SK-N-SH (cell line): Measurements from ENCODE around the gene TRRAP. TPM values are rescaled to one million over a fixed set of nuclear protein-coding genes. Genes with fewer than 3 reads are reported as not detected.

Experiments used
- CTCF ChIA-PET: fragments of 300-600, 350-600 bp; formaldehyde crosslinking; extraction: SDS; loops from one replicate; lab custom pipeline; 2021; lab: Yijun Ruan, JAX
- POLR2A ChIA-PET: fragments of 350-600 bp; sonication (Branson Sonifier 250); formaldehyde crosslinking; extraction: SDS; loops from one replicate; lab custom pipeline; 2020; ENCODE audit warnings: antibody characterized with exemption, inconsistent platforms; lab: Yijun Ruan, JAX
- DNase-seq: peaks from one replicate; pipeline ENCODE4 v3.0.0; 2012
- H2AFZ ChIP-seq: fragments of 200-600 bp; sonication (generic); 2 replicates; pipeline ENCODE4 v1.8.1; 2016; ENCODE audit warnings: antibody characterized with exemption, mild to moderate bottlenecking, low read depth
- H3F3A ChIP-seq: fragments of 200-600 bp; sonication (generic); replicated peaks from 2 replicates; pipeline ENCODE3; 2016; ENCODE audit warnings: antibody characterized with exemption, mild to moderate bottlenecking; ENCODE audit not compliant: insufficient read depth
- H3K27ac ChIP-seq, 2 experiments: fragments of 200-500 bp in 1 of 2; fragments of 200-600 bp in 1 of 2; sonication (Bioruptor generic) in 1 of 2; sonication (generic), shearing (Covaris generic) in 1 of 2; 2 replicates each; pipeline versions ENCODE4 v1.5.1 to v1.6.1; 2014 to 2016; ENCODE audit warnings: low read depth in 2 of 2, inconsistent platforms in 1 of 2, low read length in 1 of 2, mild to moderate bottlenecking in 1 of 2, mixed read lengths in 1 of 2
- H3K27me3 ChIP-seq: fragments of 200-600 bp; sonication (generic), shearing (Covaris generic); 2 replicates; pipeline ENCODE4 v1.6.1; 2016; ENCODE audit warnings: mixed run types; ENCODE audit not compliant: insufficient read depth
- H3K36me3 ChIP-seq, 2 experiments: fragments of 200-500 bp in 1 of 2; fragments of 200-600 bp in 1 of 2; sonication (Bioruptor generic) in 1 of 2; sonication (generic) in 1 of 2; replicated peaks in 1 of 2; 2 replicates each; pipeline versions ENCODE3 to v1.5.1; 2014 to 2016; ENCODE audit warnings: low read length in 1 of 2, mild to moderate bottlenecking in 1 of 2; ENCODE audit not compliant: insufficient read depth in 2 of 2, control insufficient read depth in 1 of 2
- H3K4me1 ChIP-seq, 2 experiments: fragments of 200-500 bp in 1 of 2; fragments of 200-600 bp in 1 of 2; sonication (Bioruptor generic) in 1 of 2; sonication (generic), shearing (Covaris generic) in 1 of 2; 2 replicates each; pipeline versions ENCODE4 v1.5.1 to v1.6.1; 2014 to 2016; ENCODE audit warnings: low read depth in 1 of 2, low read length in 1 of 2, mixed run types in 1 of 2; ENCODE audit not compliant: insufficient read depth in 2 of 2, control insufficient read depth in 1 of 2
- H3K4me2 ChIP-seq: fragments of 200-600 bp; sonication (generic), shearing (Covaris generic); 2 replicates; pipeline ENCODE4 v1.6.1; 2017; ENCODE audit warnings: mixed run types
- H3K4me3 ChIP-seq, 2 experiments: fragments of 200-500 bp in 1 of 2; fragments of 200-600 bp in 1 of 2; sonication (Bioruptor generic) in 1 of 2; sonication (generic), shearing (Covaris generic) in 1 of 2; 2 replicates each; pipeline versions ENCODE4 v1.5.1 to v1.8.1; 2014 to 2016; ENCODE audit warnings: low read depth in 2 of 2, inconsistent platforms in 1 of 2, low read length in 1 of 2, mild to moderate bottlenecking in 1 of 2, mixed read lengths in 1 of 2, moderate library complexity in 1 of 2
- H3K79me2 ChIP-seq: fragments of 200-600 bp; sonication (generic); 2 replicates; pipeline ENCODE4 v1.8.1; 2017; ENCODE audit warnings: mild to moderate bottlenecking; ENCODE audit not compliant: insufficient read depth
- H3K9ac ChIP-seq: fragments of 200-600 bp; sonication (generic); 2 replicates; pipeline ENCODE4 v1.6.1; 2017; ENCODE audit warnings: mixed run types
- H3K9me2 ChIP-seq: fragments of 200-600 bp; sonication (generic); 2 replicates; pipeline ENCODE4 v1.6.1; 2017; ENCODE audit warnings: mixed run types
- H3K9me3 ChIP-seq: fragments of 200-600 bp; sonication (generic); 2 replicates; pipeline ENCODE4 v1.6.1; 2017; ENCODE audit warnings: mixed run types, mild to moderate bottlenecking, moderate library complexity
- H4K20me1 ChIP-seq: fragments of 200-600 bp; sonication (generic); 2 replicates; pipeline ENCODE4 v1.6.1; 2017; ENCODE audit warnings: mild to moderate bottlenecking, mixed run types; ENCODE audit not compliant: insufficient read depth
- ELF1 ChIP-seq: IDR thresholded peaks from 2 replicates; pipeline ENCODE4 v1.4.0; 2012
- EZH2phosphoT487 ChIP-seq: fragments of 200-600 bp; sonication (generic); IDR thresholded peaks from 2 replicates; pipeline ENCODE4 v1.6.1; 2017; ENCODE audit warnings: low read depth, mixed run types, mild to moderate bottlenecking, antibody characterized with exemption, moderate library complexity, borderline replicate concordance
- FOSL2 ChIP-seq: IDR thresholded peaks from 2 replicates; pipeline ENCODE4 v1.4.0; 2012; ENCODE audit warnings: low read depth, mild to moderate bottlenecking, moderate library complexity, borderline replicate concordance
- FOXJ3 ChIP-seq: sonication (generic); formaldehyde crosslinking; IDR thresholded peaks from 2 replicates; pipeline ENCODE4 v1.5.1; 2020; ENCODE audit warnings: mild to moderate bottlenecking, missing genetic modification reagents
- FOXM1 ChIP-seq: IDR thresholded peaks from 2 replicates; pipeline ENCODE4 v1.4.0; 2012; ENCODE audit warnings: low read depth, mild to moderate bottlenecking
- GATA2 ChIP-seq: sonication (generic); formaldehyde crosslinking; IDR thresholded peaks from 2 replicates; pipeline ENCODE4 v1.5.0; 2020; ENCODE audit warnings: mild to moderate bottlenecking, missing genetic modification reagents
- MXI1 ChIP-seq: IDR thresholded peaks from 2 replicates; pipeline ENCODE4 v1.6.1; 2012; ENCODE audit warnings: mild to moderate bottlenecking, low read depth, low read length, improper control_type of control experiment
- RCOR1 ChIP-seq: fragments of 150-350 bp; IDR thresholded peaks from 2 replicates; pipeline ENCODE4 v1.6.1; 2017; ENCODE audit warnings: antibody characterized with exemption, low read length
- RXRA ChIP-seq: IDR thresholded peaks from 2 replicates; pipeline ENCODE4 v1.4.0; 2012; ENCODE audit warnings: low read depth, mild to moderate bottlenecking, borderline replicate concordance
- SIN3A ChIP-seq: IDR thresholded peaks from 2 replicates; pipeline ENCODE4 v1.6.1; 2012; ENCODE audit warnings: low read depth, mild to moderate bottlenecking, low read length, moderate library complexity, borderline replicate concordance
- TCF12 ChIP-seq: IDR thresholded peaks from 2 replicates; pipeline ENCODE4 v1.4.0; 2012
- YY1 ChIP-seq: IDR thresholded peaks from 2 replicates; pipeline ENCODE4 v1.4.0; 2012; ENCODE audit warnings: low read depth, mild to moderate bottlenecking
- WGBS: methylation state at CpG from one replicate; pipeline ENCODE4 v1.1.6; 2017; ENCODE audit warnings: low lambda C conversion rate; 5-methylcytosine and 5-hydroxymethylcytosine counted together
- polyA plus RNA-seq, 3 experiments: library from polyadenylated mRNA; depleted of rRNA; stranded (reverse); fragments of >200 nt; gene quantifications; 2 replicates each; pipeline ENCODE4 v1.2.3, GENCODE V29; 2012
- TF ChIP-seq, protein P1 (sequence below): fragments of 150-350 bp; IDR thresholded peaks from 2 replicates; pipeline ENCODE4 v1.6.1; 2016; ENCODE audit warnings: mild to moderate bottlenecking, low read depth, low read length
- TF ChIP-seq, protein P2 (sequence below): fragments of 150-350 bp; IDR thresholded peaks from 2 replicates; pipeline ENCODE4 v1.6.1; 2017; ENCODE audit warnings: antibody characterized with exemption, low read length, low read depth, borderline replicate concordance

TRRAP gene
- polyA plus RNA-seq, 1 of the 3 experiments (the other 2 are of a cell fraction) = 24.9 TPM

DNA sequence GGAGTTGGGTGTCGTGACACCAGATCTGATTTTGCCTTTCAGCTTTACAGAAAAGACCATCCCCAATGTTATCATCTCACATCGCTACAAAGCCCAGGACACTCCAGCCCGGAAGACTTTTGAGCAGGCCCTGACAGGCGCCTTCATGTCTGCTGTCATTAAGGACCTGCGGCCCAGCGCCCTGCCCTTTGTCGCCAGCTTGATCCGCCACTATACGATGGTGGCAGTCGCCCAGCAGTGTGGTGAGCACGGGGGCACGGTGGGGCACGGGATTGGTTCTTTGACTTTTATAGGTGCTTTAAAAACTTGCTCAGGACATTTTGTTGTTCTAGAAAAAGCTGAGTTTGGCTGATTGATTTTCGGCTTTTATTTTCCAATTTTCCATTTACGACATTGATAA lies 48.8 kb downstream of the TRRAP start (continued):
- TF ChIP-seq ELF1 = no peak
- TF ChIP-seq EZH2phosphoT487 = no peak
- TF ChIP-seq, all 33 proteins: peak for 0

DNA sequence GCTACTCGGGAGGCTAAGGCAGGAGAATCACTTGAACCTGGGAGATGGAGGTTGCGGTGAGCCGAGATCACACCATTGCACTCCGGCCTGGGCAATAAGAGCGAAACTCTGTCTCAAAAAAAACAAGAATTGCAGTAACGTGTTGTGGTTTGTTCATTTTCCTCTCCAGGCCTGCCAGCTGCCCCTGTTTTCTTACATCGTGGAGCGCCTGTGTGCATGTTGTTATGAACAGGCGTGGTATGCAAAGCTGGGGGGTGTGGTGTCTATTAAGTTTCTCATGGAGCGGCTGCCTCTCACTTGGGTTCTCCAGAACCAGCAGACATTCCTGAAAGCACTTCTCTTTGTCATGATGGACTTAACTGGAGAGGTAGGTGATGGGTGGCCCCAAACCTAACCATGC lies 52.1 kb downstream of the TRRAP start:
- ChIA-PET CTCF (interaction anchor here (0.7 to 1.0 kb wide), 4 partner anchors 12 to 95 kb away, joined by 3 read pairs; no protein-coding TSS in a partner anchor), POLR2A (interaction anchor here (0.6 kb wide), 1 partner anchor 24 kb away, joined by 3 read pairs; no protein-coding TSS in a partner anchor)
- no peak overlapping the region for H3K9ac ChIP-seq
- H4K20me1 ChIP-seq = no peaks in the 10 kb centered on the region
- H3K4me2 ChIP-seq = no peak overlapping the region
- no peak overlapping the region for H2AFZ ChIP-seq
- H3K27me3 ChIP-seq = no peaks in the 10 kb centered on the region
- H3K4me1 ChIP-seq = peaks cover 0 to 5% of the 10 kb centered on the region in 2 experiments; a peak in 1 of 4 replicates
- H3K36me3 ChIP-seq = peaks cover 81 to 82% of the 10 kb centered on the region in 2 experiments
- no peaks in the 10 kb centered on the region for H3K79me2 ChIP-seq
- peaks cover 6% of the 10 kb centered on the region for H3F3A ChIP-seq
- no peaks in the 10 kb centered on the region for H3K9me2 ChIP-seq
- H3K9me3 ChIP-seq = no peaks in the 10 kb centered on the region
- H3K4me3 ChIP-seq = no peak overlapping the region
- H3K27ac ChIP-seq = no peak overlapping the region
- no peak for DNase-seq
- 98% methylated on average over 10 of the region's 10 CpGs for WGBS
- no peak for TF ChIP-seq TCF12
- no peak for TF ChIP-seq RCOR1
- no peak for TF ChIP-seq MXI1
- TF ChIP-seq SIN3A = no peak
- TF ChIP-seq GATA2 = no peak
- TF ChIP-seq FOXM1 = no peak
- TF ChIP-seq RXRA = no peak
- no peak for TF ChIP-seq ELF1
- TF ChIP-seq FOSL2 = no peak
- TF ChIP-seq EZH2phosphoT487 = no peak

DNA sequence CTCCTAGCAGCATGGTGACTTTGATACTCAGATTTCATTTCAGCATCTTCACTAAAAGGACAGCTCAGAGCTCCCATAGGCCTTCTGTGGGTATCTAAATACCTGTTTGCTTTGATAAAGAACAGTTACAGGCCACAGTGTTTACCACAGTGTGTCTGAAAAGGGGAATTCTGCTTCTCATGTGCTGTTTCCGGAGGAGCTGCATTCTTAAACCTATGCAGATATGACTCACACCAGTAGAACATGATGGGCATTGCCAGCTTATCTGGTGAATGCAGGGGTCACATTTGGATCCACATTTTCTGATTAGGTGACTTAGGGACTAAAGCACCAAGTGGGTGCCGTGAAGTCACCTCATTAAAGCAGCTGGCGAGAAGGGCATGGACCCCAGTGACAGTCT lies 52.6 kb downstream of the TRRAP start:
- H3K9me2 ChIP-seq = no peaks in the 10 kb centered on the region
- no peaks in the 10 kb centered on the region for H3K79me2 ChIP-seq
- no peaks in the 10 kb centered on the region for H4K20me1 ChIP-seq
- peaks cover 0 to 5% of the 10 kb centered on the region in 2 experiments; a peak in 1 of 4 replicates for H3K4me1 ChIP-seq
- ChIA-PET CTCF (interaction anchor here (0.7 to 1.0 kb wide), 3 partner anchors 11 to 95 kb away, joined by 3 read pairs; no protein-coding TSS in a partner anchor), POLR2A (interaction anchor here (0.6 kb wide), 1 partner anchor 23 kb away, joined by 3 read pairs; no protein-coding TSS in a partner anchor)
- no peak overlapping the region for H3K4me2 ChIP-seq
- 88% methylated on average over 3 of the region's 3 CpGs for WGBS
- no peak overlapping the region for H3K4me3 ChIP-seq
- no peaks in the 10 kb centered on the region for H3K9me3 ChIP-seq
- H2AFZ ChIP-seq = no peak overlapping the region
- TF ChIP-seq FOXJ3 (CRISPR knock-in tag) (no peak), SIN3A (no peak), YY1 (no peak)
- TF ChIP-seq, protein P1, sequence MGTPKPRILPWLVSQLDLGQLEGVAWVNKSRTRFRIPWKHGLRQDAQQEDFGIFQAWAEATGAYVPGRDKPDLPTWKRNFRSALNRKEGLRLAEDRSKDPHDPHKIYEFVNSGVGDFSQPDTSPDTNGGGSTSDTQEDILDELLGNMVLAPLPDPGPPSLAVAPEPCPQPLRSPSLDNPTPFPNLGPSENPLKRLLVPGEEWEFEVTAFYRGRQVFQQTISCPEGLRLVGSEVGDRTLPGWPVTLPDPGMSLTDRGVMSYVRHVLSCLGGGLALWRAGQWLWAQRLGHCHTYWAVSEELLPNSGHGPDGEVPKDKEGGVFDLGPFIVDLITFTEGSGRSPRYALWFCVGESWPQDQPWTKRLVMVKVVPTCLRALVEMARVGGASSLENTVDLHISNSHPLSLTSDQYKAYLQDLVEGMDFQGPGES = no peak
- TF ChIP-seq, protein P2, sequence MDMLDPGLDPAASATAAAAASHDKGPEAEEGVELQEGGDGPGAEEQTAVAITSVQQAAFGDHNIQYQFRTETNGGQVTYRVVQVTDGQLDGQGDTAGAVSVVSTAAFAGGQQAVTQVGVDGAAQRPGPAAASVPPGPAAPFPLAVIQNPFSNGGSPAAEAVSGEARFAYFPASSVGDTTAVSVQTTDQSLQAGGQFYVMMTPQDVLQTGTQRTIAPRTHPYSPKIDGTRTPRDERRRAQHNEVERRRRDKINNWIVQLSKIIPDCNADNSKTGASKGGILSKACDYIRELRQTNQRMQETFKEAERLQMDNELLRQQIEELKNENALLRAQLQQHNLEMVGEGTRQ = no peak
- no peak for DNase-seq
- H3F3A ChIP-seq = peaks cover 6% of the 10 kb centered on the region
- H3K27ac ChIP-seq = no peak overlapping the region
- H3K36me3 ChIP-seq = peaks cover 81 to 82% of the 10 kb centered on the region in 2 experiments
- no peaks in the 10 kb centered on the region for H3K27me3 ChIP-seq
- no peak overlapping the region for H3K9ac ChIP-seq
